WTC11 (cell line): Measurements from ENCODE around the gene RTP3.

Experiments
- FOXJ3 ChIP-seq: sonication (generic); formaldehyde crosslinking; IDR thresholded peaks from 2 replicates; pipeline ENCODE4 v1.9.0; 2021; ENCODE audit warnings: missing genetic modification reagents, mild to moderate bottlenecking, borderline replicate concordance
- FOXK1 ChIP-seq: sonication (generic); formaldehyde crosslinking; IDR thresholded peaks from 2 replicates; pipeline ENCODE4 v1.8.0; 2022; ENCODE audit warnings: mild to moderate bottlenecking, moderate library complexity, missing genetic modification reagents
- SP1 ChIP-seq: sonication (generic); formaldehyde crosslinking; conservative IDR thresholded peaks from 2 replicates; pipeline ENCODE4 v1.8.1; 2022; ENCODE audit warnings: missing genetic modification reagents
- TF ChIP-seq, protein P1 (sequence below): sonication (generic); formaldehyde crosslinking; IDR thresholded peaks from 2 replicates; pipeline ENCODE4 v1.8.1; 2022; ENCODE audit warnings: low read depth, missing genetic modification reagents, borderline replicate concordance
- TF ChIP-seq, protein P2 (sequence below): sonication (generic); formaldehyde crosslinking; IDR thresholded peaks from 2 replicates; pipeline ENCODE4 v1.8.0; 2022; ENCODE audit warnings: missing genetic modification reagents
- TF ChIP-seq, protein P3 (sequence below): sonication (generic); formaldehyde crosslinking; IDR thresholded peaks from 2 replicates; pipeline ENCODE4 v1.8.1; 2023; ENCODE audit warnings: mild to moderate bottlenecking, missing genetic modification reagents, moderate library complexity
- TF ChIP-seq, protein P4 (sequence below): fragments of 200-600 bp; IDR thresholded peaks from 2 replicates; pipeline ENCODE4 v1.8.0; 2022; ENCODE audit warnings: antibody characterized with exemption
- TF ChIP-seq, protein P5 (sequence below): sonication (generic); formaldehyde crosslinking; IDR thresholded peaks from 2 replicates; pipeline ENCODE4 v1.8.1; 2023; ENCODE audit warnings: mild to moderate bottlenecking, missing genetic modification reagents

DNA sequence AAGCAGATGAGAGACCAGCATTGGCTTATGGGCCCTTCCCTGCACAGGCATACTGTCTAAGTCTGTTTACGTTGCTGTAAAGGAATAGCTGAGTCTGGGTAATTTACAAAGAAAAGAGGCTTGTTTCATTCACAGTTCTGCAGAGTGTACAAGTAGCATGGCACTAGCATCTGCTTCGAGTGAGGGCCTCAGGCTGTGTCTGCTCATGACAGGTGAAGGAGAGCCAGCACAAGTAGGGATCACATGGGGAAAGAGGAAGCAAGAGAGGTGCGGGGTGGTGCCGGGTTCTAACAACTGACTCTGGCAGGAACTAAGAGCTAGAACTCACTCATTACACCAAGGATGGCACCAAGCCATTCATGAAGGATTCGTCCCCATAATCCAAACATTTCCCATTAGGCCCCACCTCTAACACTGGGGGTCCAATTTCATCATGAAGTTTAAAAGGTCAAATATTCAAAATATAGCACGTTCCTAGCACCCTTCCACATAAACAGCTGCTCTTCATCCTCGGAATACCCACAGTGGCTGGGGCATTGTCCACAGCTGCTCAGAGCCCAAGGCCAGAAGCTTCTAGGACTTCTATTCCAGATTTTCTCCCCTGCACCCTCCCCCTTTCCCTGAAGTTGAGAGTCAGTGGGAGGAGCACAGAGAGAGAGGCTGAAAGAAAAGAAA, 5.6 kb downstream of the RTP3 start:
- TF ChIP-seq, protein P1, sequence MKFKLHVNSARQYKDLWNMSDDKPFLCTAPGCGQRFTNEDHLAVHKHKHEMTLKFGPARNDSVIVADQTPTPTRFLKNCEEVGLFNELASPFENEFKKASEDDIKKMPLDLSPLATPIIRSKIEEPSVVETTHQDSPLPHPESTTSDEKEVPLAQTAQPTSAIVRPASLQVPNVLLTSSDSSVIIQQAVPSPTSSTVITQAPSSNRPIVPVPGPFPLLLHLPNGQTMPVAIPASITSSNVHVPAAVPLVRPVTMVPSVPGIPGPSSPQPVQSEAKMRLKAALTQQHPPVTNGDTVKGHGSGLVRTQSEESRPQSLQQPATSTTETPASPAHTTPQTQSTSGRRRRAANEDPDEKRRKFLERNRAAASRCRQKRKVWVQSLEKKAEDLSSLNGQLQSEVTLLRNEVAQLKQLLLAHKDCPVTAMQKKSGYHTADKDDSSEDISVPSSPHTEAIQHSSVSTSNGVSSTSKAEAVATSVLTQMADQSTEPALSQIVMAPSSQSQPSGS, result no peak
- TF ChIP-seq, protein P2, sequence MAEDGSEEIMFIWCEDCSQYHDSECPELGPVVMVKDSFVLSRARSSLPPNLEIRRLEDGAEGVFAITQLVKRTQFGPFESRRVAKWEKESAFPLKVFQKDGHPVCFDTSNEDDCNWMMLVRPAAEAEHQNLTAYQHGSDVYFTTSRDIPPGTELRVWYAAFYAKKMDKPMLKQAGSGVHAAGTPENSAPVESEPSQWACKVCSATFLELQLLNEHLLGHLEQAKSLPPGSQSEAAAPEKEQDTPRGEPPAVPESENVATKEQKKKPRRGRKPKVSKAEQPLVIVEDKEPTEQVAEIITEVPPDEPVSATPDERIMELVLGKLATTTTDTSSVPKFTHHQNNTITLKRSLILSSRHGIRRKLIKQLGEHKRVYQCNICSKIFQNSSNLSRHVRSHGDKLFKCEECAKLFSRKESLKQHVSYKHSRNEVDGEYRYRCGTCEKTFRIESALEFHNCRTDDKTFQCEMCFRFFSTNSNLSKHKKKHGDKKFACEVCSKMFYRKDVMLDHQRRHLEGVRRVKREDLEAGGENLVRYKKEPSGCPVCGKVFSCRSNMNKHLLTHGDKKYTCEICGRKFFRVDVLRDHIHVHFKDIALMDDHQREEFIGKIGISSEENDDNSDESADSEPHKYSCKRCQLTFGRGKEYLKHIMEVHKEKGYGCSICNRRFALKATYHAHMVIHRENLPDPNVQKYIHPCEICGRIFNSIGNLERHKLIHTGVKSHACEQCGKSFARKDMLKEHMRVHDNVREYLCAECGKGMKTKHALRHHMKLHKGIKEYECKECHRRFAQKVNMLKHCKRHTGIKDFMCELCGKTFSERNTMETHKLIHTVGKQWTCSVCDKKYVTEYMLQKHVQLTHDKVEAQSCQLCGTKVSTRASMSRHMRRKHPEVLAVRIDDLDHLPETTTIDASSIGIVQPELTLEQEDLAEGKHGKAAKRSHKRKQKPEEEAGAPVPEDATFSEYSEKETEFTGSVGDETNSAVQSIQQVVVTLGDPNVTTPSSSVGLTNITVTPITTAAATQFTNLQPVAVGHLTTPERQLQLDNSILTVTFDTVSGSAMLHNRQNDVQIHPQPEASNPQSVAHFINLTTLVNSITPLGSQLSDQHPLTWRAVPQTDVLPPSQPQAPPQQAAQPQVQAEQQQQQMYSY (CRISPR knock-in tag), result no peak
- TF ChIP-seq, protein P3, sequence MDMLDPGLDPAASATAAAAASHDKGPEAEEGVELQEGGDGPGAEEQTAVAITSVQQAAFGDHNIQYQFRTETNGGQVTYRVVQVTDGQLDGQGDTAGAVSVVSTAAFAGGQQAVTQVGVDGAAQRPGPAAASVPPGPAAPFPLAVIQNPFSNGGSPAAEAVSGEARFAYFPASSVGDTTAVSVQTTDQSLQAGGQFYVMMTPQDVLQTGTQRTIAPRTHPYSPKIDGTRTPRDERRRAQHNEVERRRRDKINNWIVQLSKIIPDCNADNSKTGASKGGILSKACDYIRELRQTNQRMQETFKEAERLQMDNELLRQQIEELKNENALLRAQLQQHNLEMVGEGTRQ (CRISPR knock-in tag), result no peak
- TF ChIP-seq FOXK1 (CRISPR knock-in tag), result no peak
- TF ChIP-seq, protein P4, sequence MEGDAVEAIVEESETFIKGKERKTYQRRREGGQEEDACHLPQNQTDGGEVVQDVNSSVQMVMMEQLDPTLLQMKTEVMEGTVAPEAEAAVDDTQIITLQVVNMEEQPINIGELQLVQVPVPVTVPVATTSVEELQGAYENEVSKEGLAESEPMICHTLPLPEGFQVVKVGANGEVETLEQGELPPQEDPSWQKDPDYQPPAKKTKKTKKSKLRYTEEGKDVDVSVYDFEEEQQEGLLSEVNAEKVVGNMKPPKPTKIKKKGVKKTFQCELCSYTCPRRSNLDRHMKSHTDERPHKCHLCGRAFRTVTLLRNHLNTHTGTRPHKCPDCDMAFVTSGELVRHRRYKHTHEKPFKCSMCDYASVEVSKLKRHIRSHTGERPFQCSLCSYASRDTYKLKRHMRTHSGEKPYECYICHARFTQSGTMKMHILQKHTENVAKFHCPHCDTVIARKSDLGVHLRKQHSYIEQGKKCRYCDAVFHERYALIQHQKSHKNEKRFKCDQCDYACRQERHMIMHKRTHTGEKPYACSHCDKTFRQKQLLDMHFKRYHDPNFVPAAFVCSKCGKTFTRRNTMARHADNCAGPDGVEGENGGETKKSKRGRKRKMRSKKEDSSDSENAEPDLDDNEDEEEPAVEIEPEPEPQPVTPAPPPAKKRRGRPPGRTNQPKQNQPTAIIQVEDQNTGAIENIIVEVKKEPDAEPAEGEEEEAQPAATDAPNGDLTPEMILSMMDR, result no peak
- TF ChIP-seq SP1 (CRISPR knock-in tag), result no peak
- TF ChIP-seq FOXJ3 (CRISPR knock-in tag), result no peak
- TF ChIP-seq, protein P5, sequence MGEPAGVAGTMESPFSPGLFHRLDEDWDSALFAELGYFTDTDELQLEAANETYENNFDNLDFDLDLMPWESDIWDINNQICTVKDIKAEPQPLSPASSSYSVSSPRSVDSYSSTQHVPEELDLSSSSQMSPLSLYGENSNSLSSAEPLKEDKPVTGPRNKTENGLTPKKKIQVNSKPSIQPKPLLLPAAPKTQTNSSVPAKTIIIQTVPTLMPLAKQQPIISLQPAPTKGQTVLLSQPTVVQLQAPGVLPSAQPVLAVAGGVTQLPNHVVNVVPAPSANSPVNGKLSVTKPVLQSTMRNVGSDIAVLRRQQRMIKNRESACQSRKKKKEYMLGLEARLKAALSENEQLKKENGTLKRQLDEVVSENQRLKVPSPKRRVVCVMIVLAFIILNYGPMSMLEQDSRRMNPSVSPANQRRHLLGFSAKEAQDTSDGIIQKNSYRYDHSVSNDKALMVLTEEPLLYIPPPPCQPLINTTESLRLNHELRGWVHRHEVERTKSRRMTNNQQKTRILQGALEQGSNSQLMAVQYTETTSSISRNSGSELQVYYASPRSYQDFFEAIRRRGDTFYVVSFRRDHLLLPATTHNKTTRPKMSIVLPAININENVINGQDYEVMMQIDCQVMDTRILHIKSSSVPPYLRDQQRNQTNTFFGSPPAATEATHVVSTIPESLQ (CRISPR knock-in tag), result no peak
